ENCODE data around the gene SLC35F1. TPM values are rescaled to one million over a fixed set of nuclear protein-coding genes. Genes with fewer than 3 reads are reported as not detected.

SLC35F1 gene
- total RNA-seq, 1 donor from 2014 or later: 22.4 TPM

DNA sequence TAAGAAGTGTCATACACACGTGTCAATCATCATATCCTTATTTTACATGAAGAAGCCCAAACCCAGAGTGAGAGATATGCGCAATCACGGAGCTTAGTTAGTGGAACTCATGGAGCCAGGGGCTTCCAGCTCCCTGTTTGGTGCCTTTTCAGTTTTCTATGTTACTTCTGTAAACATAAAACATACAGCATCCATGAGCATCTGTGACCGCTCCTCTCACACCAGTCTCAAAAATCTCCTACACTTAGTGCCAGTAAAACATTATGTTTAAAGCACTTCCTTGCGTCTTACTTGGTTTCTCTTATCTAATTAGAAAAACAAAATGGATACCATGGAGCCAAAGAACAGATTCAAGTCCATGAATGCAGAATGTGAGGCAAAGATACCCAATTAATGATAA is 240.4 kb downstream of the SLC35F1 start:
- DNase-seq: no peak
- H3K27me3 Mint-ChIP-seq (ENCODE audit: unreplicated experiment): peaks cover 3% of the 10 kb centered on the region
- H3K9me3 Mint-ChIP-seq (ENCODE audit: unreplicated experiment): no peaks in the 10 kb centered on the region
- TF ChIP-seq, protein P1, sequence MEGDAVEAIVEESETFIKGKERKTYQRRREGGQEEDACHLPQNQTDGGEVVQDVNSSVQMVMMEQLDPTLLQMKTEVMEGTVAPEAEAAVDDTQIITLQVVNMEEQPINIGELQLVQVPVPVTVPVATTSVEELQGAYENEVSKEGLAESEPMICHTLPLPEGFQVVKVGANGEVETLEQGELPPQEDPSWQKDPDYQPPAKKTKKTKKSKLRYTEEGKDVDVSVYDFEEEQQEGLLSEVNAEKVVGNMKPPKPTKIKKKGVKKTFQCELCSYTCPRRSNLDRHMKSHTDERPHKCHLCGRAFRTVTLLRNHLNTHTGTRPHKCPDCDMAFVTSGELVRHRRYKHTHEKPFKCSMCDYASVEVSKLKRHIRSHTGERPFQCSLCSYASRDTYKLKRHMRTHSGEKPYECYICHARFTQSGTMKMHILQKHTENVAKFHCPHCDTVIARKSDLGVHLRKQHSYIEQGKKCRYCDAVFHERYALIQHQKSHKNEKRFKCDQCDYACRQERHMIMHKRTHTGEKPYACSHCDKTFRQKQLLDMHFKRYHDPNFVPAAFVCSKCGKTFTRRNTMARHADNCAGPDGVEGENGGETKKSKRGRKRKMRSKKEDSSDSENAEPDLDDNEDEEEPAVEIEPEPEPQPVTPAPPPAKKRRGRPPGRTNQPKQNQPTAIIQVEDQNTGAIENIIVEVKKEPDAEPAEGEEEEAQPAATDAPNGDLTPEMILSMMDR (IDR thresholded peaks at IDR 0.05; ENCODE audit: partially characterized antibody, unreplicated experiment): no peak
- no peaks in the 10 kb centered on the region for H3K4me1 Mint-ChIP-seq (ENCODE audit: low read depth, unreplicated experiment)
- no peaks in the 10 kb centered on the region for H3K36me3 Mint-ChIP-seq (ENCODE audit: unreplicated experiment)
- no peak overlapping the region for H3K27ac Mint-ChIP-seq (ENCODE audit: unreplicated experiment)
- H3K4me3 Mint-ChIP-seq (ENCODE audit: unreplicated experiment): no peak overlapping the region

DNA sequence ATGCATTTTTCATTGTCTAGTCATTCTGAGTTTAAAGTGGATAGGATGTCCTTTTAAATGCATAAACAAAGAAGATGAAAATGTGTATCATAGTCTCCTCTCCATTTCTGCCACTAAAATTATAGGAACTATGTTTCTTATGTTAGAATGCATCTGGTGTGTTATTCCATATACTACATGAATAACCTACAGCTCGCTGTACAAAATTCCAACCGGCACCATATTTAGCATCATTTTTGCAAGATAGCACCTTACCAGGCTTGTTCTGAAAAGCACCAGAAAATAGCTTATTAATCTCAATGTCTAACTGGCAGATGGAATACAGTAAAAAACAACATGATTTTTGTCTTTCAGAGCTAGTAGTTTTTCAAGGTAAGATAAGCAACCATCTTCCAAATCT is 241.5 kb downstream of the SLC35F1 start:
- no peak for DNase-seq
- no peak overlapping the region for H3K4me3 Mint-ChIP-seq (ENCODE audit: unreplicated experiment)
- TF ChIP-seq, protein P1 (IDR thresholded peaks at IDR 0.05; ENCODE audit: partially characterized antibody, unreplicated experiment): no peak
- H3K4me1 Mint-ChIP-seq (ENCODE audit: low read depth, unreplicated experiment): no peaks in the 10 kb centered on the region
- H3K36me3 Mint-ChIP-seq (ENCODE audit: unreplicated experiment): no peaks in the 10 kb centered on the region
- peaks cover 3% of the 10 kb centered on the region for H3K27me3 Mint-ChIP-seq (ENCODE audit: unreplicated experiment)
- H3K27ac Mint-ChIP-seq (ENCODE audit: unreplicated experiment): no peak overlapping the region
- H3K9me3 Mint-ChIP-seq (ENCODE audit: unreplicated experiment): no peaks in the 10 kb centered on the region

DNA sequence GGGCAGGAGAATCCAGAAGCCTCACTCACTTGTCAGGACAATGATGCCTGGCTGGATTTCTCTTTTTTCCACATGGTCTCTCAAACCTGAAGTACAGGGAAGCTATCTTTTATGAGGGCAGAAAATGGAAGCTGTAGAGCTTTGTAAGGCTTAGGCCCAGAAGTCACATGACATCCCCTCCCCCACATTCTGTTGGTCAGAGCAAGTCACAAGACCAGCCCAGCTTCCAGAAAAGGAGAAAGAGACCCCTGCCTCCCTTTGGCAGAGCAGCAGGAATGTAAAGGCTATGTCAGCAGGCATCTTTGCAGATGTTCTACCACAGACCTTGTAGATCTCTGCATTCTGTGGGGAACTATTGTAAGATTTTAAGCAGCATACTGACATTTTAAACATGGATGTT is 245.5 kb downstream of the SLC35F1 start:
- no peak overlapping the region for H3K27ac Mint-ChIP-seq (ENCODE audit: unreplicated experiment)
- H3K4me3 Mint-ChIP-seq (ENCODE audit: unreplicated experiment): no peak overlapping the region
- H3K36me3 Mint-ChIP-seq (ENCODE audit: unreplicated experiment): peaks cover 4% of the 10 kb centered on the region
- no peak for DNase-seq
- H3K27me3 Mint-ChIP-seq (ENCODE audit: unreplicated experiment): peaks cover 4% of the 10 kb centered on the region
- TF ChIP-seq, protein P1 (IDR thresholded peaks at IDR 0.05; ENCODE audit: partially characterized antibody, unreplicated experiment): no peak
- H3K9me3 Mint-ChIP-seq (ENCODE audit: unreplicated experiment): no peaks in the 10 kb centered on the region
- H3K4me1 Mint-ChIP-seq (ENCODE audit: low read depth, unreplicated experiment): no peaks in the 10 kb centered on the region

DNA sequence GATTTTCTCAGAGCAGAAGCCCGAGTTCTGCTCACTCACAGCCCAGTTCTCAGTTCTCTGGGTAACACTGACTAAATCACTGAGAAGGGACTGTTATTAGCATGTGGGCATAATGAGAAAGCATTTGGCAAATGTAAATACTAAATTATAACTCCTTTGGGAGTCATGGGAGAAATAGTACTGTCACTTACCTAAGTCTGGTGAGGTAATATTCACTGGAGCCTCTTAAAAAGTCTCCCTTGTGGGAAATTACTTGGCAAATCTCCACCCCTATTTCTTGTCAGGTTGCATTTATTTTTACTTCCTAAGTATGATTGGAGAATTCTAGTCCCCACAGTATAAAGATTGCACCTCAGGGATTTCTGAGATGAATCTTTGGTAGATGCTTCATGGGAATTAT is 254.3 kb downstream of the SLC35F1 start:
- Mint-ChIP-seq H3K4me3 (ENCODE audit: unreplicated experiment) (no peak overlapping the region), H3K36me3 (ENCODE audit: unreplicated experiment) (peaks cover 4% of the 10 kb centered on the region), H3K4me1 (ENCODE audit: low read depth, unreplicated experiment) (peaks cover 4% of the 10 kb centered on the region), H3K27ac (ENCODE audit: unreplicated experiment) (no peak overlapping the region), H3K9me3 (ENCODE audit: unreplicated experiment) (no peaks in the 10 kb centered on the region), H3K27me3 (ENCODE audit: unreplicated experiment) (no peaks in the 10 kb centered on the region)
- TF ChIP-seq, protein P1 (IDR thresholded peaks at IDR 0.05; ENCODE audit: partially characterized antibody, unreplicated experiment): no peak
- no peak for DNase-seq

DNA sequence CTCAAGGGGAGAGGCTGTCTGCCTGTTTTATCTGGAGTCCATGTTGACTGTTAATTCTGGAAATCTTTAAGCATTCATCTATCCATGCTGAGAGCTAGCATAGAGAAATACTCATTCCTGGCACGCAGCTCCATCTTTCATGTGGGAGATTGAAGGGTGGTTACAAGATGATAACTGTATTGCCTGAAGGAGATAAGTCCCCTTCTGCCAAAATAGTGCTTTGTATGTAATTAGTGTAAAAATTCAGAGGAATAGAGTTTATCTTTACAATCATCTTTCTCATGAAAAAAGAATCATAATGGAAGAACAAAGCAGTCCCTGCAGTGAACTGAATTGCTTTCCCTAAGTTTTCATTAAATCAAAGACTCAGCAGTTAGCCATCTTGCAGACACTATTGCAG is 256.5 kb downstream of the SLC35F1 start:
- DNase-seq: no peak
- TF ChIP-seq, protein P1 (IDR thresholded peaks at IDR 0.05; ENCODE audit: partially characterized antibody, unreplicated experiment): no peak
- Mint-ChIP-seq H3K36me3 (ENCODE audit: unreplicated experiment) (no peaks in the 10 kb centered on the region), H3K27me3 (ENCODE audit: unreplicated experiment) (peaks cover 3% of the 10 kb centered on the region), H3K27ac (ENCODE audit: unreplicated experiment) (no peak overlapping the region), H3K4me3 (ENCODE audit: unreplicated experiment) (no peak overlapping the region), H3K9me3 (ENCODE audit: unreplicated experiment) (no peaks in the 10 kb centered on the region), H3K4me1 (ENCODE audit: low read depth, unreplicated experiment) (peaks cover 4% of the 10 kb centered on the region)

Data from glutamatergic neuron (in vitro differentiated cells).